Measurements from ENCODE around the gene C1orf232. TPM values are rescaled to one million over a fixed set of nuclear protein-coding genes. Genes with fewer than 3 reads are reported as not detected.

C1orf232 gene
- total RNA-seq, 1 experiment from 2014 or later: not detected

GRCh38 chr1:26132128-26132833 lies 36.5 kb downstream of the C1orf232 start:
- no peaks in the 10 kb centered on the region for H3K9me2 ChIP-seq (replicated peaks; ENCODE audit: low read length)
- no peaks in the 10 kb centered on the region for H3K27me3 ChIP-seq (ENCODE audit: low read length)
- intact Hi-C loops (cut with micrococcal nuclease): no loop called here
- no peaks in the 10 kb centered on the region for H3K36me3 ChIP-seq (ENCODE audit: low read depth, low read length)
- no peaks in the 10 kb centered on the region for H3K79me2 ChIP-seq (ENCODE audit: low read length)
- ATAC-seq (no peak), DNase-seq (peak; percentile 35)
- no peaks in the 10 kb centered on the region for H3K9me3 ChIP-seq (ENCODE audit: low read length)
- H3K4me3 ChIP-seq (ENCODE audit: low read length): no peak overlapping the region
- no peak overlapping the region for H3K4me2 ChIP-seq (ENCODE audit: low read length)
- H3K4me1 ChIP-seq (ENCODE audit: insufficient read depth, low read length): peaks cover 9% of the 10 kb centered on the region
- no peak overlapping the region for H3K27ac ChIP-seq (ENCODE audit: low read length)
- ChIA-PET CTCF (no interaction called here), POLR2A (ENCODE audit: unreplicated experiment) (no interaction called here)
- H4K20me1 ChIP-seq (ENCODE audit: low read length): no peaks in the 10 kb centered on the region
- TF ChIP-seq EZH2 (IDR thresholded peaks at IDR 0.05; ENCODE audit: low read length, unreplicated experiment) (no peak), EZH2phosphoT487 (IDR thresholded peaks at IDR 0.05; ENCODE audit: borderline replicate concordance, low read length) (no peak), CTCF (conservative IDR thresholded peaks at IDR 0.05; ENCODE audit: low read depth, low read length) (no peak)
- no peak overlapping the region for H2AFZ ChIP-seq (ENCODE audit: low read length)
- no peak overlapping the region for H3K9ac ChIP-seq (ENCODE audit: low read length)
- H3F3A ChIP-seq (ENCODE audit: low read length, unreplicated experiment): peaks cover under 1% of the 10 kb centered on the region
- BruUV-seq (replicated peaks): no TSS peak

GRCh38 chr1:26130695-26131094 lies 38.1 kb downstream of the C1orf232 start:
- ChIA-PET POLR2A (ENCODE audit: unreplicated experiment) (no interaction called here), CTCF (no interaction called here)
- H3F3A ChIP-seq (ENCODE audit: low read length, unreplicated experiment): peaks cover 4% of the 10 kb centered on the region

More at GRCh38 chr1:26130695-26131094, 38.1 kb downstream of the C1orf232 start:
- no peaks in the 10 kb centered on the region for H3K9me2 ChIP-seq (replicated peaks; ENCODE audit: low read length)
- BruUV-seq (replicated peaks): no TSS peak
- H3K4me1 ChIP-seq (ENCODE audit: insufficient read depth, low read length): peaks cover 23% of the 10 kb centered on the region
- no peaks in the 10 kb centered on the region for H3K9me3 ChIP-seq (ENCODE audit: low read length)
- TF ChIP-seq EZH2 (IDR thresholded peaks at IDR 0.05; ENCODE audit: low read length, unreplicated experiment) (no peak), CTCF (conservative IDR thresholded peaks at IDR 0.05; ENCODE audit: low read depth, low read length) (no peak)
- intact Hi-C loops (cut with micrococcal nuclease): no loop called here
- H3K79me2 ChIP-seq (ENCODE audit: low read length): peaks cover 3% of the 10 kb centered on the region
- no peak overlapping the region for H2AFZ ChIP-seq (ENCODE audit: low read length)
- H3K27me3 ChIP-seq (ENCODE audit: low read length): no peaks in the 10 kb centered on the region
- no peak overlapping the region for H3K27ac ChIP-seq (ENCODE audit: low read length)
- H3K36me3 ChIP-seq (ENCODE audit: low read depth, low read length): no peaks in the 10 kb centered on the region
- H3K9ac ChIP-seq (ENCODE audit: low read length): no peak overlapping the region
- H4K20me1 ChIP-seq (ENCODE audit: low read length): no peaks in the 10 kb centered on the region
- H3K4me3 ChIP-seq (ENCODE audit: low read length): no peak overlapping the region
- no peak for ATAC-seq
- no peak for DNase-seq
- H3K4me2 ChIP-seq (ENCODE audit: low read length): no peak overlapping the region

All from PC-3 (cell line).